ENCODE measurements around the gene DDX3X. TPM values are rescaled to one million over a fixed set of nuclear protein-coding genes. Genes with fewer than 3 reads are reported as not detected.
"Not testable (repeated sequence)": the region's sequence is repeated elsewhere in the genome, so short reads cannot be mapped to it uniquely, and the experiment has no call there.

The DDX3X gene
- total and polyA plus RNA-seq, 2 experiments from 2014 or later = 124 to 202 TPM

- Histone ChIP-seq H3K4me1 (ENCODE audit: insufficient read depth) (no peaks in the 10 kb centered on the region), H3K36me3 (replicated peaks; ENCODE audit: insufficient read depth, low read depth) (no peaks in the 10 kb centered on the region), H3K79me2 (no peaks in the 10 kb centered on the region), H2AFZ (no peak overlapping the region), H3K4me3 (no peak overlapping the region), H3K9me2 (replicated peaks; ENCODE audit: insufficient read depth) (no peaks in the 10 kb centered on the region), H3K27ac (no peak overlapping the region), H4K20me1 (ENCODE audit: insufficient read depth, poor library complexity, severe bottlenecking) (no peaks in the 10 kb centered on the region), H3K27me3 (no peaks in the 10 kb centered on the region), H3K4me2 (no peak overlapping the region), H3K9me3 (ENCODE audit: low read depth) (no peaks in the 10 kb centered on the region)
- no peak for DNase-seq (ENCODE audit: low spot score)
- 91% methylated on average over 3 of the region's 3 CpGs for WGBS (ENCODE audit: low lambda C conversion rate, missing lambda C conversion rate)
- TF ChIP-seq CTCF (IDR thresholded peaks at IDR 0.05; ENCODE audit: poor library complexity) (no peak), EZH2 (IDR thresholded peaks at IDR 0.05; ENCODE audit: borderline replicate concordance) (no peak), EZH2phosphoT487 (IDR thresholded peaks at IDR 0.05; ENCODE audit: low read depth, severe bottlenecking, unreplicated experiment) (no peak)
Measured at GRCh38 chrX:41397219-41397618, 63.3 kb downstream of the DDX3X start.

DNA sequence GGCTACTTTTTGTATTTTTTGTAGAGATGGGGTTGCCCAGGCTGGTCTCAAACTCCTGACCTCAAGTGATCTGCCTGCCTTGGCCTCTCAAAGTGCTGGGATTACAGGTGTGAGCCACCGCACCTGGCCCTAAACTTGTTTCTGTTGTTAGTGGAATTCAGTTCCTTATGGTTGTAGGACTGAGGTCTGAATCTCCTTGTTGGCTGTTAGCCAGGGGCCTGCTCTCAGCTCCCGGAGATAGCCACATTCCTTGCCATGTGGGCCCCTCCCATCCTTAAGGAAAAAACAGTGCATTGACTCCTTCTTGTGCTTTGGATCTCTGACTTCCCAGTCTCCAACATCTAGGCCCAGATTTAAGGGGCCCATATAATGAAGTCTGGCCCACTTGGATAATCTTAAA, 63.8 kb downstream of the DDX3X start:
- no peaks in the 10 kb centered on the region for H3K9me2 ChIP-seq (replicated peaks; ENCODE audit: insufficient read depth)
- no peak for DNase-seq (ENCODE audit: low spot score)
- TF ChIP-seq EZH2 (IDR thresholded peaks at IDR 0.05; ENCODE audit: borderline replicate concordance) (no peak), EZH2phosphoT487 (IDR thresholded peaks at IDR 0.05; ENCODE audit: low read depth, severe bottlenecking, unreplicated experiment) (no peak), CTCF (IDR thresholded peaks at IDR 0.05; ENCODE audit: poor library complexity) (no peak)
- no peak overlapping the region for H3K4me3 ChIP-seq
- no peaks in the 10 kb centered on the region for H3K9me3 ChIP-seq (ENCODE audit: low read depth)
- H3K79me2 ChIP-seq = no peaks in the 10 kb centered on the region
- no peak overlapping the region for H2AFZ ChIP-seq
- no peaks in the 10 kb centered on the region for H4K20me1 ChIP-seq (ENCODE audit: insufficient read depth, poor library complexity, severe bottlenecking)
- no peaks in the 10 kb centered on the region for H3K36me3 ChIP-seq (replicated peaks; ENCODE audit: insufficient read depth, low read depth)
- 73% methylated on average over 2 of the region's 2 CpGs for WGBS (ENCODE audit: low lambda C conversion rate, missing lambda C conversion rate)
- no peaks in the 10 kb centered on the region for H3K27me3 ChIP-seq
- H3K4me2 ChIP-seq = no peak overlapping the region
- no peaks in the 10 kb centered on the region for H3K4me1 ChIP-seq (ENCODE audit: insufficient read depth)
- no peak overlapping the region for H3K27ac ChIP-seq

- DNase-seq (ENCODE audit: low spot score); H3K4me2 ChIP-seq; H3K4me1 ChIP-seq (ENCODE audit: insufficient read depth); H3K9me3 ChIP-seq (ENCODE audit: low read depth); H3K79me2 ChIP-seq; H3K36me3 ChIP-seq (replicated peaks; ENCODE audit: insufficient read depth, low read depth); H4K20me1 ChIP-seq (ENCODE audit: insufficient read depth, poor library complexity, severe bottlenecking); H3K4me3 ChIP-seq; H2AFZ ChIP-seq; H3K27me3 ChIP-seq; H3K9me2 ChIP-seq (replicated peaks; ENCODE audit: insufficient read depth); H3K27ac ChIP-seq: not testable (repeated sequence)
- 81% methylated on average over 2 of the region's 2 CpGs for WGBS (ENCODE audit: low lambda C conversion rate, missing lambda C conversion rate)
Measured at GRCh38 chrX:41402556-41402955, 68.6 kb downstream of the DDX3X start.

DNA sequence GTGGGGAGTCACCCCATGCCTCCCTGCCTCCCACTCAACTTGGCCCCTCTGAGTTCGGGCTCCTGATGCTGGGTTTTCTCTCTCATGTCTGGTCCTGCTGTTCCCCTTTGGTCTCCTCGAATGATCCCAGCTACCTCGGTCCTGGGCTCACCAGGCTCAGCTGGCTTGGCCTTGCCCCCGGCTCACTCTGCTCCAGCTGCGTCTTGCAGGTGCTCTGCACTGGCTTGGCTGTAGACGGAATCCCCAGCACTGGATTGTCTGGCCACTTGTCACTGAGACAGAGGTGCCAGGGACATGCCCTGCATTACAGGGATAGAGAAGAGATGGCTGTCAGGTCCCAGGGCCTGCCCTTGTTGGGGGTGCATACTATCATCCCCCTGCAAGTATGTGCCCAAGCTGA, 71.6 kb downstream of the DDX3X start:
- Histone ChIP-seq H3K9me3 (ENCODE audit: low read depth) (peaks cover 3% of the 10 kb centered on the region), H3K36me3 (replicated peaks; ENCODE audit: insufficient read depth, low read depth) (no peaks in the 10 kb centered on the region), H4K20me1 (ENCODE audit: insufficient read depth, poor library complexity, severe bottlenecking) (no peaks in the 10 kb centered on the region), H3K27ac (no peak overlapping the region), H3K9me2 (replicated peaks; ENCODE audit: insufficient read depth) (no peaks in the 10 kb centered on the region), H2AFZ (no peak overlapping the region), H3K4me2 (no peak overlapping the region), H3K79me2 (no peaks in the 10 kb centered on the region), H3K4me3 (no peak overlapping the region), H3K4me1 (ENCODE audit: insufficient read depth) (no peaks in the 10 kb centered on the region), H3K27me3 (no peaks in the 10 kb centered on the region)
- 88% methylated on average over 6 of the region's 6 CpGs for WGBS (ENCODE audit: low lambda C conversion rate, missing lambda C conversion rate)
- DNase-seq (ENCODE audit: low spot score) = no peak
- TF ChIP-seq CTCF (IDR thresholded peaks at IDR 0.05; ENCODE audit: poor library complexity) (no peak), EZH2 (IDR thresholded peaks at IDR 0.05; ENCODE audit: borderline replicate concordance) (no peak), EZH2phosphoT487 (IDR thresholded peaks at IDR 0.05; ENCODE audit: low read depth, severe bottlenecking, unreplicated experiment) (no peak)
